Stomach (tissue), 9 donors: ENCODE measurements around the gene C1orf146. TPM values are rescaled to one million over a fixed set of nuclear protein-coding genes. Genes with fewer than 3 reads are reported as not detected.

Experiments used
- DNase-seq, 2 donors: peaks; one replicate each; pipeline versions ENCODE4 v3.0.0 to v3.0.0-alpha.2; 2013 to 2019
- H3K27ac ChIP-seq, 5 donors: fragments of 200-600 bp in 4 of 5; sonication (generic) in 4 of 5; one replicate each; pipeline ENCODE4 v1.5.1; 2013 to 2019; ENCODE audit warnings: mild to moderate bottlenecking in 1 of 5, moderate library complexity in 1 of 5
- H3K27me3 ChIP-seq, 3 donors: fragments of 200-600 bp; sonication (generic); one replicate each; pipeline ENCODE4 v1.5.1; 2017 to 2019; ENCODE audit warnings: mixed run types in 1 of 3
- H3K36me3 ChIP-seq, 4 donors: fragments of 200-600 bp; sonication (generic); 1 replicate in 3 of 4; 2 replicates in 1 of 4; pipeline ENCODE4 v1.5.1; 2016 to 2019
- H3K4me1 ChIP-seq, 4 donors: fragments of 200-600 bp; sonication (generic); one replicate each; pipeline ENCODE4 v1.5.1; 2016 to 2019
- H3K4me3 ChIP-seq, 4 donors: fragments of 200-600 bp; sonication (generic) in 3 of 4; one replicate each; pipeline ENCODE4 v1.5.1; 2016 to 2019; ENCODE audit warnings: mild to moderate bottlenecking in 1 of 4
- H3K9me3 ChIP-seq, 4 donors: fragments of 200-600 bp; sonication (generic); one replicate each; pipeline ENCODE4 v1.5.1; 2016 to 2019
- CTCF ChIP-seq, 7 experiments: fragments of 450-650 bp in 4 of 7; fragments of 200-600 bp in 3 of 7; sonication (generic) in 3 of 7; IDR thresholded peaks; one replicate each; pipeline ENCODE4 v1.5.1; 2016 to 2019; ENCODE audit warnings: antibody characterized with exemption in 7 of 7, control low read depth in 2 of 7, mild to moderate bottlenecking in 1 of 7
- EP300 ChIP-seq: sonication (generic); formaldehyde crosslinking; IDR thresholded peaks from one replicate; pipeline ENCODE4 v1.6.1; 2017; ENCODE audit warnings: antibody characterized with exemption
- POLR2A ChIP-seq, 4 donors: fragments of 450-650 bp; IDR thresholded peaks; one replicate each; pipeline ENCODE4 v1.6.1; 2016; ENCODE audit warnings: antibody characterized with exemption in 4 of 4, control low read depth in 2 of 4, mild to moderate bottlenecking in 1 of 4, moderate library complexity in 1 of 4
- POLR2AphosphoS5 ChIP-seq, 3 donors: sonication (generic); formaldehyde crosslinking; IDR thresholded peaks; one replicate each; pipeline ENCODE4 v1.6.1; 2016; ENCODE audit warnings: antibody characterized with exemption in 3 of 3
- WGBS, 5 donors: extraction: QIAGEN DNeasy Blood & Tissue Kit in 3 of 5; methylation state at CpG; one replicate each; pipeline versions ENCODE4 v1.1.5 to v1.1.7; 2013 to 2018; 5-methylcytosine and 5-hydroxymethylcytosine counted together
- intact Hi-C: fragments of 100-400 bp; cut with DNase I; formaldehyde crosslinking; loops from one replicate; pipeline ENCODE4 v1.15.1; 2023; ENCODE audit warnings: low total_unique reads
- polyA plus RNA-seq, 3 donors: library from polyadenylated mRNA; stranded (reverse); fragments of 200-250 nt; gene quantifications; one replicate each; pipeline ENCODE4 v1.2.3, GENCODE V29; 2013
- total RNA-seq, 5 donors: library from RNA; depleted of rRNA; stranded (reverse); fragments of >200 nt; gene quantifications; one replicate each; pipeline versions ENCODE4 v1.1.0 to v1.2.3, GENCODE V29; 2014 to 2016
- donor health status: healthy with polysubstance abuse.
- donor health status: Bipolar disorder and iron deficiency.
- donor health status: healthy.

C1orf146 gene
- total and polyA plus RNA-seq, 8 donors: not detected

DNA sequence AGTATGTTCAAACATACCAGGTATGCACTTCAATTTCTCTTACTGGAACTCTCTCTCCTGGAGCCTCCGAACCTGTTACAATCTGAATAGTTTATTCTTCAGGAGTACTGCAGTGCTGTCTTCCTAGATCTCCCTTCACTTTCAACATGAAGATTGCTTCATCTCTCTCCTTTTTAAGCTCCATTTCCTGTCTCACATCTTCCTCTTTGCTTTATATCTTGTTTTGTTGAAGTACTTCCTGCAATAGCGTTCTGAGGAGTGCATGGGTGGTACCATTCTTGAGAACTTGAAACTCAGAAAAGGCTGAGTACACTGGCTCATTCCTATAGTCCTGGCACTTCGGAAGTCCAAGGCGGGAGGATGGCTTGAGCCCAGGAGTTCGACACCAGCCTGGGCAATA lies 15.7 kb upstream of the C1orf146 start:
- Histone ChIP-seq H3K36me3 (no peaks in the 10 kb centered on the region), H3K9me3 (peaks cover 0 to 8% (median 4%) of the 10 kb centered on the region in 4 donors), H3K27me3 (no peaks in the 10 kb centered on the region), H3K27ac (no peak overlapping the region), H3K4me1 (no peaks in the 10 kb centered on the region), H3K4me3 (no peak overlapping the region)
- TF ChIP-seq POLR2A (IDR thresholded peaks at IDR 0.05) (no peak), POLR2AphosphoS5 (IDR thresholded peaks at IDR 0.05) (no peak), EP300 (no peak), CTCF (IDR thresholded peaks at IDR 0.05) (no peak)
- 75 to 84% (median 77%) methylated on average over 5 of the region's 5 CpGs for whole genome bisulfite sequencing, 5 donors
- intact Hi-C loops: no loop called here
- DNase-seq: peak in 1 of 2 donors; percentile 2

DNA sequence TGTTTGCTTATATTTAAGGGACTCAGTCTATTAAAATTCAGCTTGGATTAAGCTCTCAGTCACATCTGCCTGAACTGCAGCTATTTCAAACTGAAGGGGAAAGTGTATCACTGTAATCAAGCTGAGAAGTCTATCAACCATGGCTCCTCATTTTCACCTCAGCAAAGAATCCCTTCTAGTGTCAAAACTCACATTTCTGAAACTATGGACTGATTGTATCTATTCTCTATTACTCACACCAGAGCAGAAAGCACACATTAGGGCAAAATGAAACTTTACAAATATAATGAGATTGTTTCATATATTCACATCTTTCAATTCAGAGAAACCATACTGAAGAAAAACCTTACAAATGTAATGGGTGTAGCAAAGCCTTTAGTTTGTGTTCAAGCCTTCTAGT lies 14.6 kb upstream of the C1orf146 start:
- H3K27me3 ChIP-seq: no peaks in the 10 kb centered on the region
- no peaks in the 10 kb centered on the region for H3K36me3 ChIP-seq
- no peak overlapping the region for H3K27ac ChIP-seq
- intact Hi-C loops: no loop called here
- no peaks in the 10 kb centered on the region for H3K4me1 ChIP-seq
- peaks cover 0 to 8% (median 4%) of the 10 kb centered on the region in 4 donors for H3K9me3 ChIP-seq
- TF ChIP-seq EP300: no peak
- no peak for TF ChIP-seq POLR2A (IDR thresholded peaks at IDR 0.05)
- no peak for TF ChIP-seq POLR2AphosphoS5 (IDR thresholded peaks at IDR 0.05)
- no peak for TF ChIP-seq CTCF (IDR thresholded peaks at IDR 0.05)
- no peak for DNase-seq
- H3K4me3 ChIP-seq: no peak overlapping the region

GRCh38 chr1:92210701-92211100 lies 7.0 kb upstream of the C1orf146 start:
- no peaks in the 10 kb centered on the region for H3K4me1 ChIP-seq
- no peak overlapping the region for H3K27ac ChIP-seq
- H3K36me3 ChIP-seq: no peaks in the 10 kb centered on the region
- no peak overlapping the region for H3K4me3 ChIP-seq
- intact Hi-C loops: no loop called here
- H3K27me3 ChIP-seq: no peaks in the 10 kb centered on the region
- no peak for DNase-seq
- no peak for TF ChIP-seq EP300
- no peak for TF ChIP-seq POLR2A (IDR thresholded peaks at IDR 0.05)
- no peak for TF ChIP-seq POLR2AphosphoS5 (IDR thresholded peaks at IDR 0.05)
- no peak for TF ChIP-seq CTCF (IDR thresholded peaks at IDR 0.05)
- peaks cover 0 to 8% (median 4%) of the 10 kb centered on the region in 4 donors for H3K9me3 ChIP-seq
- 55 to 95% (median 70%) methylated on average over 2 of the region's 2 CpGs for WGBS, 5 donors

DNA sequence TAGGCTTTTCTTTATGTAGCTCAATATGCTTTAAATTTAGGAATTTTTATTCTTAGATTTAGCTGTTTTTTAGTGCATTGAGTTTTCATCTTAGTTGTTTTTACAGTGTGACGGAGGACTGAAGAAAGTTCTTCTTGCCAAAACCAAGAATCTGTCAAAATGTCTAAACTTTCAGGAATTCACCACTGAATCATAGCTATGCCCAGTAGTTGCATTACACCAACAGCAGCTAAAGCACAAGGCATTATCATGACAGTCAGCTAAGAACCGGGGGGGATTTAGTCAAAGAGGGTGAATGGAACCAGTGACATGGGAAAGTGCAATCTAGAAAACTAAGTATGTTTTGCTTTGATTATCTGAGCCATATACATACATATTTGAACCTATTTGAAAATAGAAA lies 6.5 kb upstream of the C1orf146 start:
- intact Hi-C loops: no loop called here
- WGBS, 5 donors: 82 to 94% (median 87%) methylated on average over 2 of the region's 2 CpGs
- no peaks in the 10 kb centered on the region for H3K27me3 ChIP-seq
- peaks cover 0 to 5% (median 2%) of the 10 kb centered on the region in 4 donors for H3K9me3 ChIP-seq
- no peak for DNase-seq
- H3K27ac ChIP-seq: no peak overlapping the region
- no peaks in the 10 kb centered on the region for H3K4me1 ChIP-seq
- no peak for TF ChIP-seq EP300
- no peak for TF ChIP-seq POLR2A (IDR thresholded peaks at IDR 0.05)
- no peak for TF ChIP-seq POLR2AphosphoS5 (IDR thresholded peaks at IDR 0.05)
- TF ChIP-seq CTCF (IDR thresholded peaks at IDR 0.05): no peak
- no peaks in the 10 kb centered on the region for H3K36me3 ChIP-seq
- no peak overlapping the region for H3K4me3 ChIP-seq
